ENCODE data around the gene TXNDC11. TPM values are rescaled to one million over a fixed set of nuclear protein-coding genes. Genes with fewer than 3 reads are reported as not detected.

Gene TXNDC11
- total and polyA plus RNA-seq, 9 of the 15 experiments (the other 6 are each of a cell fraction or from before 2014, with no cell fraction given) = 0.66 to 32.6 (median 26.2) TPM

- TF ChIP-seq REST (IDR thresholded peaks at IDR 0.05; ENCODE audit: borderline replicate concordance) (no peak), REST (CRISPR knock-in tag; IDR thresholded peaks at IDR 0.05; ENCODE audit: low read depth) (peak; percentile 55; the same call in 1 of the 2 replicates), ZNF3 (CRISPR knock-in tag; IDR thresholded peaks at IDR 0.05) (peak; percentile 91), DPF2 (IDR thresholded peaks at IDR 0.05) (0 out of 2 replicates have a peak, but pooled peaks have one; percentile 34), ESRRB (CRISPR knock-in tag; IDR thresholded peaks at IDR 0.05; ENCODE audit: borderline replicate concordance) (no peak), BACH1 (tag; IDR thresholded peaks at IDR 0.05) (peak; percentile 92), PBX2 (CRISPR knock-in tag; IDR thresholded peaks at IDR 0.05; ENCODE audit: low read depth) (no peak), PBX2 (tag; conservative IDR thresholded peaks at IDR 0.05; ENCODE audit: low read depth) (peak; percentile 52; the same call in 1 of the 2 replicates), NFE2L1 (tag; IDR thresholded peaks at IDR 0.05; ENCODE audit: borderline replicate concordance, low read depth) (peak; percentile 83), NELFE (IDR thresholded peaks at IDR 0.05; ENCODE audit: insufficient read depth, insufficient read length) (no peak), CEBPG (CRISPR knock-in tag; IDR thresholded peaks at IDR 0.05) (peak; percentile 72), CEBPG (tag; conservative IDR thresholded peaks at IDR 0.05 in 1 of 2, IDR thresholded peaks at IDR 0.05 in 1 of 2) (peak; percentile 94 to 96), RFX1 (IDR thresholded peaks at IDR 0.05) (peak; percentile 57), ZNF316 (IDR thresholded peaks at IDR 0.05) (peak; percentile 80), ZFX (CRISPR knock-in tag; IDR thresholded peaks at IDR 0.05) (peak; percentile 46; the same call in 1 of the 2 replicates)
These were observed 102.4 kb downstream of the TXNDC11 start (continued) for GRCh38 chr16:11639925-11640899.
